ENCODE measurements around the gene APBB1.

The APBB1 gene

DNA sequence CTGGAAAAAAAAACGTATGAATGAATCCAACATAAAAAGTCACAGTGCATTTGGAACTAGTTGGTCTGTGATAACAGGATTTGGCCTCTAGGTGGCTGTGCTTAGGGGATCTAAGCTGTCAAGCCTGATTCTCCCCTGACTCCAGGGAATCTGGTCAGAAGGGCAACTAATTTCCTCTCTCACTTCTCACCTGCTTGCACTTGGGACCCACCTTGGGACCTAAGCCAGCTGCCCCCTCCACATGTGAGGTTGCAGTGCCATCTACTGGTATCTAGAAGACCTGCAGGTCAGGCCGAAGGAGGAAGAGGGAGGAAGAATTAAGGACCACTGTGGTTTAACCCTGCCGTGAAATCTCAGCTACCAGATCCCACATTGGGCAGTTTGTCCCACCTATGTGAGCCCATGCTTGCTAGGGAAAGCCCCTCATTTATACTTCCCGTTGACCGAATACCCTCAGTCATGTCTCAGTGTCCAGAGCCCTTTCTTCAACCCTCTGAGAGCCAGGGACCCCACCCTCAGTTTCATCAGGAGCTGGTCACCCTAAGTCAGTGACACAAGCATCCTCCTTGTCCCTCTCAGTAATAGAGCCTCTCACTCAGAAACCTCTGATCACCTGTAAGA is 65.4 kb downstream of the APBB1 start:
- DNase-seq (ENCODE audit: low read depth in 2 of 2, low spot score in 1 of 2): peak in 1 of 2 donors; percentile 33

- DNase-seq (ENCODE audit: low read depth in 2 of 2, low spot score in 1 of 2): no peak
Measured at GRCh38 chr11:6351782-6352382, 67.0 kb downstream of the APBB1 start.

DNA sequence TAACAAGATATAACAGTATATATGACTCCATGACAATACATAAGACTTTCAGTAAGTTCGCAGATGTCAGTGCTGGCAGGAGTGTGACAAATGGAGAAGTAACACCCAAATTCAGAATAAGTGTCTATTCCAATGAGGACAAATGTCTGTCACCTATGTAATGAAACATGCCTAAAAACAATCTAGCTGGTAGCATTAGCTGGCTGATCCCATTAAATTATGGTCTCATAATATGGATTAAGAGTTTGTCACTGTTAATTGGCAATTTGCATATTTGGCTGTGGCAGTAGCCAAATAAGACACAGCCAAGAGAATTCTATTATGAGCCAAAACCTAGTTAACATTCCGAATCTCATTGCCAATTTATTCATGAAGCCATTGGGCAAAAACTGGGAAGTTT is 68.4 kb downstream of the APBB1 start:
- DNase-seq (ENCODE audit: low read depth in 2 of 2, low spot score in 1 of 2): no peak

GRCh38 chr11:6350043-6350442 is 68.9 kb downstream of the APBB1 start:
- no peak for DNase-seq (ENCODE audit: low read depth in 2 of 2, low spot score in 1 of 2)

DNA sequence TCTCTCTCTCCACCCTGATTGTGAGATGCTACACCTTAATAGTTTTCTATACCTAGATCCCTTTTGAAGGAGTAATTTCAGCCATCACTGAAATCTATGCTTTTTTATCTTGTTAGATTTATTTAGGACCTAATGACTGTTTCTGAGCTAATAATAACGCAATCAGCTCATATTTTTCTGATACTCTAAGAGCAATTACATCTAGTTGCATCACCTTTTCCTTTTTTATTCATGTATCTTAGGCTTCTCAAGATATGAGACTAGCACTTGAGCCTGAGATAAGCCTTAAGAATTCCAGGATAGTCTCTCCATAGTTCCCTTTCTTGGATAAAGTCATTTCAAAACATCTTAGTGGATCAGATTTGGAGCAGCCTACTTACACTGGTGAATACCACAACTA is 73.5 kb downstream of the APBB1 start:
- no peak for DNase-seq (ENCODE audit: low read depth in 2 of 2, low spot score in 1 of 2)
